Heart left ventricle (tissue), 16 donors: ENCODE measurements around the gene PTPRN2. TPM values are rescaled to one million over a fixed set of nuclear protein-coding genes. Genes with fewer than 3 reads are reported as not detected.

Experiments used
- ATAC-seq, 4 donors: fragments of 200-7000 bp; cut with Tn5 transposase; one replicate each; pipeline ENCODE4 v1.9.1; 2020 to 2022; ENCODE audit warnings: moderate library complexity in 4 of 4, mild to moderate bottlenecking in 3 of 4, moderate number of reproducible peaks in 1 of 4
- DNase-seq, 5 donors: peaks; one replicate each; pipeline ENCODE4 v3.0.0-alpha.2; 2020
- H3K27ac ChIP-seq, 12 donors: fragments of 200-600 bp; sonication (generic) in 4 of 12; one replicate each; pipeline versions ENCODE4 v1.5.0 to v1.8.0; 2016 to 2022; ENCODE audit warnings: mild to moderate bottlenecking in 2 of 12
- H3K27me3 ChIP-seq, 9 donors: fragments of 200-600 bp; sonication (generic) in 2 of 9; one replicate each; pipeline versions ENCODE4 v1.5.1 to v1.8.0; 2016 to 2022; ENCODE audit warnings: mild to moderate bottlenecking in 3 of 9
- H3K36me3 ChIP-seq, 9 donors: fragments of 200-600 bp; sonication (generic) in 2 of 9; one replicate each; pipeline versions ENCODE4 v1.5.0 to v1.8.0; 2018 to 2022; ENCODE audit warnings: mild to moderate bottlenecking in 2 of 9
- H3K4me1 ChIP-seq, 12 donors: fragments of 200-600 bp; sonication (generic) in 4 of 12; one replicate each; pipeline versions ENCODE4 v1.5.0 to v1.8.0; 2016 to 2022; ENCODE audit warnings: mild to moderate bottlenecking in 3 of 12
- H3K4me3 ChIP-seq, 12 donors: fragments of 200-600 bp; sonication (generic) in 4 of 12; one replicate each; pipeline versions ENCODE4 v1.5.0 to v1.8.0; 2017 to 2022; ENCODE audit warnings: mild to moderate bottlenecking in 9 of 12, moderate library complexity in 4 of 12
- H3K9me3 ChIP-seq, 12 donors: fragments of 200-600 bp; sonication (generic) in 4 of 12; one replicate each; pipeline versions ENCODE4 v1.5.0 to v1.8.0; 2016 to 2022; ENCODE audit warnings: mild to moderate bottlenecking in 1 of 12
- CTCF ChIP-seq, 12 donors: fragments of 200-600 bp; sonication (generic) in 4 of 12; IDR thresholded peaks; one replicate each; pipeline versions ENCODE4 v1.5.0 to v1.8.0; 2018 to 2022; ENCODE audit warnings: antibody characterized with exemption in 12 of 12, mild to moderate bottlenecking in 5 of 12
- POLR2A ChIP-seq, 2 donors: fragments of 450-650 bp; IDR thresholded peaks; one replicate each; pipeline ENCODE4 v1.6.1; 2017; ENCODE audit warnings: antibody characterized with exemption in 2 of 2, mild to moderate bottlenecking in 2 of 2, moderate library complexity in 2 of 2
- WGBS, 4 donors: extraction: QIAGEN DNeasy Blood & Tissue Kit in 2 of 4; methylation state at CpG; one replicate each; pipeline versions ENCODE4 v1.1.5 to v1.1.7; 2013 to 2018; 5-methylcytosine and 5-hydroxymethylcytosine counted together
- intact Hi-C, 10 donors: fragments of 100-400 bp; cut with DNase I; formaldehyde crosslinking; loops; one replicate each; pipeline versions ENCODE4 v1.11.1 to v1.14.2; 2022
- polyA plus RNA-seq, 2 donors: library from polyadenylated mRNA; stranded (reverse); fragments of 200-250 nt; gene quantifications; one replicate each; pipeline ENCODE4 v1.2.3, GENCODE V29; 2013
- total RNA-seq, 9 donors: library from RNA; depleted of rRNA in 2 of 9; stranded (reverse); fragments of >200 nt in 2 of 9; fragmentation: NEBNext Ultra II Directional in 3 of 9; extraction: Animal tissue kit (Norgen Biotek cat#: 25700) in 3 of 9; gene quantifications; one replicate each; pipeline versions ENCODE4 v1.1.0 to v1.2.4, GENCODE V29; 2016 to 2023
- donor health status: ischemic (EF 13 %, LVEDD 7.1; RV severe dilation, severe dysfunction).
- donor health status: healthy with polysubstance abuse.
- donor health status: DM: no; HTN: yes; CAD: no.
- donor health status: DM: no; HTN: no; CAD: no.
- donor health status: ischemic (EF 25% LVEDD 6.9; RV normal size, moderate dysfunction).
- donor health status: ischemic (EF 25% LVEDD 5.7; RV mildly dilated, moderate dysfunction).
- donor health status: healthy.
- donor health status: DM: yes; HTN: yes; CAD: no.
- donor health status: ischemic (EF 35%, LVEDD 5.7; RV mildly dilated, moderate dysfunction).
- donor health status: nonischemic (EF 11% LVEDD 7.7; RV severe dilation, severe dysfunction).
- donor health status: DM: yes; HTN: yes; CAD: no.
- donor health status: PGD.
- donor health status: ischemic (EF 29% LVEDD 5.4; RV normal size, mild dysfunction).
- donor health status: nonischemic (EF 23%, LVEDD 6.1; RV moderate dilation, normal function).

Gene PTPRN2
- total and polyA plus RNA-seq, 11 donors, result 0.61 to 2.3 (median 1.3) TPM

- Histone ChIP-seq H3K36me3 (no peaks in the 10 kb centered on the region), H3K27ac (no peak overlapping the region), H3K4me3 (no peak overlapping the region), H3K27me3 (peaks cover 0 to 11% (median 0%) of the 10 kb centered on the region in 9 donors), H3K4me1 (no peaks in the 10 kb centered on the region), H3K9me3 (no peaks in the 10 kb centered on the region)
- TF ChIP-seq CTCF (IDR thresholded peaks at IDR 0.05), result no peak
- TF ChIP-seq POLR2A (IDR thresholded peaks at IDR 0.05), result no peak
- 80 to 88% (median 84%) methylated on average over 9 of the region's 9 CpGs for WGBS, 4 donors
- intact Hi-C loops, result no loop called here
- peak in 1 of 5 donors; percentile 5 for DNase-seq
- no peak for ATAC-seq
Observed at GRCh38 chr7:158102897-158103296, 484.7 kb downstream of the PTPRN2 start.

GRCh38 chr7:158101821-158102450 lies 485.7 kb downstream of the PTPRN2 start:
- ATAC-seq, result no peak
- Histone ChIP-seq H3K36me3 (no peaks in the 10 kb centered on the region), H3K4me3 (no peak overlapping the region), H3K9me3 (no peaks in the 10 kb centered on the region), H3K27ac (no peak overlapping the region), H3K4me1 (no peaks in the 10 kb centered on the region), H3K27me3 (peaks cover 0 to 6% (median 0%) of the 10 kb centered on the region in 9 donors)
- DNase-seq, result no peak
- intact Hi-C loops, result no loop called here
- no peak for TF ChIP-seq CTCF (IDR thresholded peaks at IDR 0.05)
- no peak for TF ChIP-seq POLR2A (IDR thresholded peaks at IDR 0.05)
- 80 to 84% (median 83%) methylated on average over 14 of the region's 14 CpGs for WGBS, 4 donors

- Histone ChIP-seq H3K4me3 (no peak overlapping the region), H3K27me3 (peaks cover 0 to 7% (median 0%) of the 10 kb centered on the region in 9 donors), H3K4me1 (no peaks in the 10 kb centered on the region), H3K9me3 (no peaks in the 10 kb centered on the region), H3K36me3 (no peaks in the 10 kb centered on the region), H3K27ac (no peak overlapping the region)
- TF ChIP-seq CTCF (IDR thresholded peaks at IDR 0.05) (no peak), POLR2A (IDR thresholded peaks at IDR 0.05) (no peak)
- ATAC-seq, result peak in 1 of 4 donors; percentile 15
- peak in 1 of 5 donors; percentile 14 for DNase-seq
- 91 to 93% (median 92%) methylated on average over 53 to 54 of the region's 54 CpGs for WGBS, 4 donors
- intact Hi-C loops, result no loop called here
Observed at GRCh38 chr7:158098125-158099030, 489.2 kb downstream of the PTPRN2 start.

GRCh38 chr7:158097453-158098124 lies 490.0 kb downstream of the PTPRN2 start:
- no peak for ATAC-seq
- Histone ChIP-seq H3K36me3 (no peaks in the 10 kb centered on the region), H3K9me3 (no peaks in the 10 kb centered on the region), H3K27me3 (peaks cover 0 to 7% (median 0%) of the 10 kb centered on the region in 9 donors), H3K27ac (no peak overlapping the region), H3K4me1 (no peaks in the 10 kb centered on the region), H3K4me3 (no peak overlapping the region)
- DNase-seq, result peak in 2 of 5 donors; percentile 2 to 13
- TF ChIP-seq POLR2A (IDR thresholded peaks at IDR 0.05) (no peak), CTCF (IDR thresholded peaks at IDR 0.05) (no peak)
- intact Hi-C loops, result no loop called here
- 88 to 89% (median 89%) methylated on average over 36 to 39 of the region's 39 CpGs for WGBS, 4 donors
